ENCODE measurements around the gene GDI1. TPM values are rescaled to one million over a fixed set of nuclear protein-coding genes. Genes with fewer than 3 reads are reported as not detected.

Gene GDI1
- total and polyA plus RNA-seq, 9 of the 15 experiments (the other 6 are each of a cell fraction or from before 2014, with no cell fraction given), result 0.97 to 82.6 (median 37.5) TPM

DNA sequence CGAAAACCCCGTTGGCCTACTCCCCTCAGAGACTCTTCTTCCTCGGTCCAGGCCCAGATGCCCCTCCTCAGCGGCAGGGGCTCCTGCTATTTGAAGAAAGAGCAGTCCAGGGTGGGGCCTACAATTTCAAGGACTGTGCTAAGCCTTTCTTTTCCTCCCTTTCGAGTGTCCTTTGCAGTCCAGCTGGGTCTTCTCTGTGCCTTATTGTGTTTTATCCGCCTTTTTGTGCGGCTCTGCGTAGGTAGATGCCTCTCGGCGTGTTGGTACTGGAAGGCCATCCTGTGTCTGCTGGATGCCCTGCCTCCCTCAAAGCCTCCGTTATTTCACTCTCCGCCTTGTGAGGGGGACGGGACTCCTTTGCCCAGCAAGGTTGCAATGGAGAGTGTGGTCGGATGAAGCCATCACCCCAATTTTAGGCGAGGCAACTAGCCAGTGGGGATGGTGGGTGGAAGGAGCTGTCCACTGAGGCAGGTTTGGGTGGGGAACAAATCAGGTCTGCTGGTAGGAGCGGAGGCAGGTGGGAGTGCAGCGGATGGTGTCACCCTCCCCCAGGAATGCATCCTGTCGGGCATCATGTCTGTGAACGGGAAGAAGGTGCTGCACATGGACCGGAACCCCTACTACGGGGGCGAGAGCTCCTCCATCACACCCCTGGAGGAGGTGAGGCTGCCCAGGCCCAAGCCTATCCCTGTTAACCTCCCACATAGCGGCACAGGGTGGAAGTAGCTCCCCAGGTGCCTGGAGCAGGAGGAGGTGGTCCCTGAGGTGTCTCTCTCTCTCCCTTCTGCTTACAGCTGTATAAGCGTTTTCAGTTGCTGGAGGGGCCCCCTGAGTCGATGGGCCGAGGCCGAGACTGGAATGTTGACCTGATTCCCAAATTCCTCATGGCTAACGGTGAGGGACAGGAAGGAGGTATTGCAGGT, 1.3 kb downstream of the GDI1 start:
- no peak for ATAC-seq
- TF ChIP-seq, protein P1, sequence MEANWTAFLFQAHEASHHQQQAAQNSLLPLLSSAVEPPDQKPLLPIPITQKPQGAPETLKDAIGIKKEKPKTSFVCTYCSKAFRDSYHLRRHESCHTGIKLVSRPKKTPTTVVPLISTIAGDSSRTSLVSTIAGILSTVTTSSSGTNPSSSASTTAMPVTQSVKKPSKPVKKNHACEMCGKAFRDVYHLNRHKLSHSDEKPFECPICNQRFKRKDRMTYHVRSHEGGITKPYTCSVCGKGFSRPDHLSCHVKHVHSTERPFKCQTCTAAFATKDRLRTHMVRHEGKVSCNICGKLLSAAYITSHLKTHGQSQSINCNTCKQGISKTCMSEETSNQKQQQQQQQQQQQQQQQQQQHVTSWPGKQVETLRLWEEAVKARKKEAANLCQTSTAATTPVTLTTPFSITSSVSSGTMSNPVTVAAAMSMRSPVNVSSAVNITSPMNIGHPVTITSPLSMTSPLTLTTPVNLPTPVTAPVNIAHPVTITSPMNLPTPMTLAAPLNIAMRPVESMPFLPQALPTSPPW (CRISPR knock-in tag; IDR thresholded peaks at IDR 0.05), result no peak
- TF ChIP-seq PHF20 (IDR thresholded peaks at IDR 0.05; ENCODE audit: partially characterized antibody), result no peak
- no peak for TF ChIP-seq ZKSCAN1 (IDR thresholded peaks at IDR 0.05; ENCODE audit: low read depth, low read length)
- TF ChIP-seq LARP7 (IDR thresholded peaks at IDR 0.05), result no peak
- TF ChIP-seq, protein P2, sequence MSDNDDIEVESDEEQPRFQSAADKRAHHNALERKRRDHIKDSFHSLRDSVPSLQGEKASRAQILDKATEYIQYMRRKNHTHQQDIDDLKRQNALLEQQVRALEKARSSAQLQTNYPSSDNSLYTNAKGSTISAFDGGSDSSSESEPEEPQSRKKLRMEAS (CRISPR knock-in tag; IDR thresholded peaks at IDR 0.05), result no peak
- no peak for TF ChIP-seq SP1 (CRISPR knock-in tag; IDR thresholded peaks at IDR 0.05)
- no peak for TF ChIP-seq YBX1 (IDR thresholded peaks at IDR 0.05)
- TF ChIP-seq ASH1L (IDR thresholded peaks at IDR 0.05; ENCODE audit: borderline replicate concordance, low read depth, partially characterized antibody), result no peak
- no peak for TF ChIP-seq KDM5B (IDR thresholded peaks at IDR 0.05; ENCODE audit: insufficient replicate concordance, low read depth, low read length)
- no peak for TF ChIP-seq POLR2A (conservative IDR thresholded peaks at IDR 0.05)
- TF ChIP-seq, protein P3, sequence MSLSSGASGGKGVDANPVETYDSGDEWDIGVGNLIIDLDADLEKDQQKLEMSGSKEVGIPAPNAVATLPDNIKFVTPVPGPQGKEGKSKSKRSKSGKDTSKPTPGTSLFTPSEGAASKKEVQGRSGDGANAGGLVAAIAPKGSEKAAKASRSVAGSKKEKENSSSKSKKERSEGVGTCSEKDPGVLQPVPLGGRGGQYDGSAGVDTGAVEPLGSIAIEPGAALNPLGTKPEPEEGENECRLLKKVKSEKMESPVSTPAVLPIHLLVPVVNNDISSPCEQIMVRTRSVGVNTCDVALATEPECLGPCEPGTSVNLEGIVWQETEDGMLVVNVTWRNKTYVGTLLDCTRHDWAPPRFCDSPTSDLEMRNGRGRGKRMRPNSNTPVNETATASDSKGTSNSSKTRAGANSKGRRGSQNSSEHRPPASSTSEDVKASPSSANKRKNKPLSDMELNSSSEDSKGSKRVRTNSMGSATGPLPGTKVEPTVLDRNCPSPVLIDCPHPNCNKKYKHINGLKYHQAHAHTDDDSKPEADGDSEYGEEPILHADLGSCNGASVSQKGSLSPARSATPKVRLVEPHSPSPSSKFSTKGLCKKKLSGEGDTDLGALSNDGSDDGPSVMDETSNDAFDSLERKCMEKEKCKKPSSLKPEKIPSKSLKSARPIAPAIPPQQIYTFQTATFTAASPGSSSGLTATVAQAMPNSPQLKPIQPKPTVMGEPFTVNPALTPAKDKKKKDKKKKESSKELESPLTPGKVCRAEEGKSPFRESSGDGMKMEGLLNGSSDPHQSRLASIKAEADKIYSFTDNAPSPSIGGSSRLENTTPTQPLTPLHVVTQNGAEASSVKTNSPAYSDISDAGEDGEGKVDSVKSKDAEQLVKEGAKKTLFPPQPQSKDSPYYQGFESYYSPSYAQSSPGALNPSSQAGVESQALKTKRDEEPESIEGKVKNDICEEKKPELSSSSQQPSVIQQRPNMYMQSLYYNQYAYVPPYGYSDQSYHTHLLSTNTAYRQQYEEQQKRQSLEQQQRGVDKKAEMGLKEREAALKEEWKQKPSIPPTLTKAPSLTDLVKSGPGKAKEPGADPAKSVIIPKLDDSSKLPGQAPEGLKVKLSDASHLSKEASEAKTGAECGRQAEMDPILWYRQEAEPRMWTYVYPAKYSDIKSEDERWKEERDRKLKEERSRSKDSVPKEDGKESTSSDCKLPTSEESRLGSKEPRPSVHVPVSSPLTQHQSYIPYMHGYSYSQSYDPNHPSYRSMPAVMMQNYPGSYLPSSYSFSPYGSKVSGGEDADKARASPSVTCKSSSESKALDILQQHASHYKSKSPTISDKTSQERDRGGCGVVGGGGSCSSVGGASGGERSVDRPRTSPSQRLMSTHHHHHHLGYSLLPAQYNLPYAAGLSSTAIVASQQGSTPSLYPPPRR (CRISPR knock-in tag; IDR thresholded peaks at IDR 0.05; ENCODE audit: borderline replicate concordance), result no peak
- TF ChIP-seq, protein P4, sequence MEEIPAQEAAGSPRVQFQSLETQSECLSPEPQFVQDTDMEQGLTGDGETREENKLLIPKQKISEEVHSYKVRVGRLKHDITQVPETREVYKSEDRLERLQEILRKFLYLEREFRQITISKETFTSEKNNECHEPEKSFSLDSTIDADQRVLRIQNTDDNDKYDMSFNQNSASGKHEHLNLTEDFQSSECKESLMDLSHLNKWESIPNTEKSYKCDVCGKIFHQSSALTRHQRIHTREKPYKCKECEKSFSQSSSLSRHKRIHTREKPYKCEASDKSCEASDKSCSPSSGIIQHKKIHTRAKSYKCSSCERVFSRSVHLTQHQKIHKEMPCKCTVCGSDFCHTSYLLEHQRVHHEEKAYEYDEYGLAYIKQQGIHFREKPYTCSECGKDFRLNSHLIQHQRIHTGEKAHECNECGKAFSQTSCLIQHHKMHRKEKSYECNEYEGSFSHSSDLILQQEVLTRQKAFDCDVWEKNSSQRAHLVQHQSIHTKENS (CRISPR knock-in tag; IDR thresholded peaks at IDR 0.05), result no peak
- no peak for TF ChIP-seq NFATC3 (IDR thresholded peaks at IDR 0.05)

More for the DNA sequence above, 1.3 kb downstream of the GDI1 start:
- Histone ChIP-seq H3K27me3 (ENCODE audit: control insufficient read depth in 2 of 2, insufficient read depth in 2 of 2, low read length in 2 of 2) (no peaks in the 10 kb centered on the region), H3K4me1 (replicated peaks in 1 of 2; ENCODE audit: control insufficient read depth in 2 of 2, insufficient read depth in 2 of 2, low read length in 2 of 2) (peaks cover 2 to 35% of the 10 kb centered on the region in 2 experiments; a peak in 4 of 5 replicates), H3K9me1 (ENCODE audit: control insufficient read depth, insufficient read depth, low read length) (peaks cover 3% of the 10 kb centered on the region), H3K36me3 (ENCODE audit: control insufficient read depth, insufficient read depth, low read length) (peaks cover 70% of the 10 kb centered on the region; the same call in 2 of the 3 replicates), H2AFZ (ENCODE audit: low read depth, low read length) (no peak overlapping the region), H3K4me3 (peak overlapping the region; percentile 68), H3K9me3 (replicated peaks; ENCODE audit: control insufficient read depth, insufficient read depth, low read depth, low read length) (no peaks in the 10 kb centered on the region), H3K27ac (ENCODE audit: extremely low read depth, low read depth, low read length) (no peak overlapping the region; the same call in 2 of the 3 replicates), H3K9ac (ENCODE audit: insufficient read depth in 1 of 2, low read depth in 2 of 2, low read length in 2 of 2) (peak overlapping the region; percentile 38 to 80; a peak in 2 of 4 replicates), H4K20me1 (replicated peaks; ENCODE audit: control insufficient read depth, insufficient read depth, low read length) (peaks cover 5% of the 10 kb centered on the region; the same call in 1 of the 2 replicates), H3K4me2 (ENCODE audit: insufficient read depth, low read length) (peak overlapping the region; percentile 75), H3K79me2 (ENCODE audit: control insufficient read depth, insufficient read depth, low read length) (peaks cover 22% of the 10 kb centered on the region)
- in situ Hi-C loops (cut with MboI), result no loop called here
- DNase-seq (ENCODE audit: extremely low read depth in 1 of 4, low spot score in 3 of 4) (no peak), FAIRE-seq (no peak)
- no TSS peak for BruUV-seq (replicated peaks)
- intact Hi-C loops (cut with micrococcal nuclease), result no loop called here
- 60% methylated on average over 15 of the region's 28 CpGs for WGBS (ENCODE audit: insufficient coverage, low coverage, missing lambda C conversion rate)
- CTCF ChIA-PET (ENCODE audit: low intra/inter-chr PET ratio), result no interaction called here
- POLR2A ChIA-PET, result interaction anchor here (0.6 to 0.9 kb wide), 3 partner anchors 21 to 51 kb away, joined by 3 read pairs; no protein-coding TSS in a partner anchor
